Ramos (cell line): ENCODE data around the gene MKNK2.

ENCODE experiments used
- in situ Hi-C: fragments of 300-500 bp; cut with MboI; formaldehyde crosslinking; loops from one replicate; pipeline ENCODE4 v1.14.3; 2022; ENCODE audit warnings: low sequenced_read_pairs; ENCODE audit not compliant: unreplicated experiment

MKNK2 gene

GRCh38 chr19:2047076-2047448 lies 4.0 kb downstream of the MKNK2 start:
- in situ Hi-C loops = no loop called here

DNA sequence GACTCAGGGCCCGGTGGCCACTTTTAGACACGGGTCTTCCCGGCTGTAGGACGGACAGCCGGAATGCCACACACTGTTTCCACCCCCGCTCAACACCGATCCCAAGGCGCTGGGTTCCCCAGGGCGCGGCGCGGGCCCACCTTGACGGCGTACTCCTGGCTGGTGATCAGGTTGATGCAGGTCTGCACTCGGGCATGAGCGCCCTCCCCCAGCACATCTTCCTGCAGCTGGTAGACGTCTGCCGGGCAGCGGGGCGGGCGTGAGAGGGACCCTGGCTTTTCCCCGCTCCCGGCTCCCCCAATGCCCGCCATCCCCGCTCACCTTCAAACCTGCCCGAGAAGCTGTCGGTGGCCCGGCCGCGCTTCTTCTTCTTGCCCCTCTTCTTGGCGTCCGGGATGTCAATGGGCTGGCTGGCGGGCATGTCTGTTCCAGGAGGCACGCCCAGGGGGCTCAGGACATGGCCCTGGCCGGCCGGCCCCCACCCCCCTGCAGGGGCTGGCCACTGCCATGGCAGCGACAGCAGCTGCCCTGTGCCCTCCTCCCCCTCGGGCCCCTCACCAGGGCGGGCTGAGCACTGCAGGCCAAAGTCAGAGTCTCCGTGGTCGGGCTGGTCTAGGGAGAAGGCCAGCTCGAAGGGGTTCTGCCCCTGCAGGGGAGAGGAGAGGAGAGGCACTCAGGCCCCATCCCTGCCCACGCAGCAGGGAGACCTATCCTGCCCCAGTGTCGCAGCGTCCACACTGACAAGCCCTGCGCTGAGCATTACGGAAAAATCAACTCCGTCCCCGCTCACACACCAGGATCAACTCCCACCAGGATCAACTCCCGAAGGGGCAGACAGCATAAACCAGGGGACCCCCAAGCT lies 4.8 kb downstream of the MKNK2 start:
- in situ Hi-C loops = no loop called here

GRCh38 chr19:2045501-2046045 lies 5.5 kb downstream of the MKNK2 start:
- in situ Hi-C loops = no loop called here

GRCh38 chr19:2044709-2045500 lies 6.1 kb downstream of the MKNK2 start:
- in situ Hi-C loops = no loop called here

DNA sequence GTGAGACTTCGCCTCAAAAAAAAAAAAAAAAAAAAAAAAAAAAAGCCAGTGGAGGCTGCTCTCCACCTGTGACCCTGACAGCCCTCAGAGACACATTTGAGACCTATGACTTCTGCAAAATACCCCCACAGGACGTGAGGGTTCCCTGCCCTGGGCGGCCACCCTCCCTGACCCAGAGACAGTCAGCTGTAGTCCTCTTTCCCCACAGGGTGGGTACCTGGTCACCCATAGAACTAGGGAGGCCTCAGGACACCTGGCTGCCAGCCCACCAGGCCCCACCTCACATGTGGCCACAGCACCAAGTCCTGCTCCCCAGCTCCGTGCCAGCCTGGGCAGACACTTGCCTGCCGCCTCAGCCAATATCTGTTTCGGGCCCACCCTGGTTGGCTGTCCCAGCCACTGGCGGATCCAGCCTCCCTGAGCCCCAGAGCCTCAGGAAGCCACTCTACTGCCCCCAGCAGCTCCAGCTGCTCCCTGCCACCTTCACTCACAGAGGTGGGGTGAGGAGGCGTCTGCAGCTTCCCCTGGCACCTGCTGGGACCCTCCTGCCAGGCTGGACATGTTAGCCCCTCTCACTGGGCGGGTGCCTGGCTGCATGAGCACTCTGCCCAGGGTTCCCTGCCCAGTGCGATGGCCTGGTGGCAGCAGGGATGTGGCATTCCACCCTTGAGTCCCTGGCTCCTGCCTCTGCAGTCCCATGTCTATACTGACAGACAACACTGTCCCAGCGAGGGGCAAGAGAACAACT lies 6.9 kb downstream of the MKNK2 start:
- in situ Hi-C loops = no loop called here

DNA sequence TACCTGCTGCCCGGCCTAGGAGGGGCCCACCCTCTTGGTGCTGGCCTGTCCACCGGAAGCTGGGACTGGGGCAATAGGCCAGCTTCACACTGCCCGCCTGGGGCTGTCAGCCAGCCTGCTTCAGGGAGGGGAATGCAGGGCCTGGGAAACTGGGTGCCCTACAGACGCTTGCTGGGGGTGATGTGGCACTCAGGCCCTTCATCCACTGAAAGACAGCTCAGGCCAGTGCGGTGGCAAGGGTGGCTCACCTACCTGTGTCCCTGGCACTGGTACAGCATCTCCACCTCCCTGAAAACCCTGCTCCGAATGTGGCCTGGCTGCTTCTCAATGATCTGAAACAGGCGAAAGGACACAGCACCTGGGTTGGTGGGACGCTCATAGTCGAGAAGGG lies 7.8 kb downstream of the MKNK2 start:
- in situ Hi-C loops = no loop called here

GRCh38 chr19:2042485-2043250 lies 8.4 kb downstream of the MKNK2 start:
- in situ Hi-C loops = no loop called here

GRCh38 chr19:2041683-2042484 lies 9.2 kb downstream of the MKNK2 start:
- in situ Hi-C loops = no loop called here

DNA sequence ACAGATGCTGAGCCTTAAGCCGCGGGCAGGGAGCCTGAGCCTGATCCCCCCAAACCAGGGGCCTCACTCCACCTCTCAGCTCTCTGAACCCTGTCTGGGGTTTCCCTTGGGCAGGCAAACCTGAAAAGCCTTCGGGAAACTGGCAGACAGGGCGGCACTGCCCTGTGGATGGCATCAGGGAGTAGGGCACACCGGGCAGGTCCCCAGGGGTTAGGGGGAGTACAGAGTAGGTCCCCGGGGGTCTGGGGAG lies 9.7 kb downstream of the MKNK2 start:
- in situ Hi-C loops = no loop called here

DNA sequence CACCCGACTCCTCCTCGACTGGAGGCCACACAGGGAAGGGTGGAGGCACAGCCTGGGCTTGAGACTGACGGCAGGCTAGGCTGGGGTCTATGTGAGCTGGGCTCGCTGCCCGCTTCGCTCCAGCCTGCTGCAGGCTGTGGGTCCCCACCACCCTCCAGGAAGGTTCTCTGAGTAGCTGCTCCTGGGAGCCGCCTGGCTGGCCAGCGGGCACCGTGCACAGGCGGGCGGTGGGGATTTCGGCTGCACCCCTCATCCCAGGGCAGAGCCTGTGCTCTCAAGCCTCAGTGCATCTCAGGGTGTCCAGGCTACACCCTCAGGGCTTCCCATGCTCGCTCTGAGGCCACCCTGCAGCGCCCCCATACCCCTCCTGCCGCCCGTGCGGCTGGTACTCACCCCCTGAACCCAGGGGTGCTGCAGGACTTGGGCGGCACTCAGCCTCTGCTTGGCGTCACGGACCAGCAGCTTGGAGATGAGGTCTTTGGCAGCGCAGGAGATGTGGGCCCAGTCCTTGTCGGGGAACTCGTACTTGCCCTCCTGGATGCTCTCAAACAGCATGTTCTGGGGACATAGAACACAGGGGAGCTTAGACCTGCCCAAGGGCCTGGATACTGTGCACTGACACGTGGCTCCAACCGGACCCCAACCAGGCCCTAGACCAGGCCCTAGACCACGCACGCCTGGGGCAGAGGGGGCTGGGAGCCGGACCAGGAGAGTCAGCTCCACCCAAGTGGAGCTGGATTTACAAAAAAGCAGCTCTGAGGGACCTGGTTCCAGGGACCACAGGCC lies 10.2 kb downstream of the MKNK2 start:
- in situ Hi-C loops = no loop called here

- in situ Hi-C loops = no loop called here
Measured at GRCh38 chr19:2039959-2040646, 10.9 kb downstream of the MKNK2 start.

GRCh38 chr19:2039089-2039958 lies 11.7 kb downstream of the MKNK2 start:
- in situ Hi-C loops = no loop called here

DNA sequence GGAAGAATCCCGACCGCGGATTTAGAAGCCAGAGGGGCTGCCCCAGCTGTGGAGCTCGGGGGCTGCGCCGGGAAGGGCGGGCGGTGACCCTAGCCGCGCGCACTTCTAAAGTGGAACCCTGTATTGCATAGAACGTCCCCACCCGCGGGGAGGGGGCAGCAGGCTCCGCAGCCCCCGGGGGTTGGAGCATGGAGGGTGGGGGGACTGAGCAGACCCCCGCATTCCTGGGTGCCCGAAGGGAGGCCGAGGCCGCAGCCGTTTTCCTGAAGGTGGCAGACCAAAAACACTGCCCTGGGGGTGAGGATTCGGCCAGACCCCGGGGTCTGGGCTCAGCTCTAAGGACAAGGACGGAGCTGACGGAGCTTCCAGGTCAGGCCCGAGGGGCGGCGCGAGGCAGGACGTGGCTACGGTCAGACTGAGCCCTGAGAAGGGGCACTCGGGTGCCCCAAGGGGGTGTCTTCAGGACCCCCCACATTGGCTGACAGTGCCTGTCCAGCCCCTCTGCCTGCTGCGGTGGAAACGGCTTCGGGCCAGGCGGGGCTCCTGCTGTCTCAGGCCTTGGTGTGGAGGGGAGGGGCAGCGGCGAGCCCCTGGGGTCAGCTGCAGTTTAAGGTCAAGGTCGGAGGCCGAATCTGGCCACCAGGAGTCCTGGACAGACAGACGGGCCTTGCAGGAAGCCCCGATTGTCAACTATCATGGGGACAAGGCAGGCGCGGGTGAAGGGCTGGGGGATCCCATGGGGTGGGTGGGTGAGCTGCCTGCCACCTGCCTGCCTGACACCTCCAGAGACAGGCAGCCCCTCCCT lies 12.6 kb downstream of the MKNK2 start:
- in situ Hi-C loops = no loop called here

- in situ Hi-C loops = no loop called here
Measured at GRCh38 chr19:2037651-2038255, 13.3 kb downstream of the MKNK2 start.

DNA sequence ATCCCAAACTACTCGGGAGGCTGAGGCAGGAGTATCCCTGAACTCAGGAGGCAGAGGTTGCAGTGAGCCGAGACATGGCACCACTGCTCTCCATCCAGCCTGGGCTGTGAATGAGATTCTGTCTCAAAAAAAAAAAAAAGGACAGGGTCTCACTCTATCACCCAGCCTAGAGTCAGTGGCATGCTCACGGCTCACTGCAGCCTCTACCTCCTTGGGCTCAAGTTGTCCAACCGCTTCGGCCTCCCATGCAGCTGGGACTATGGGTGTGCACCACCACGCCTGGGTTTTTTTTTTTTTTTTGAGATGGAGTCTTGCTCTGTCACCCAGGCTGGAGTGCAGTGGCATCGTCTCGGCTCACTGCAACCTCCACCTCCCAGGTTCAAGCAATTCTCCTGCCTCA lies 14.6 kb downstream of the MKNK2 start:
- in situ Hi-C loops = no loop called here

DNA sequence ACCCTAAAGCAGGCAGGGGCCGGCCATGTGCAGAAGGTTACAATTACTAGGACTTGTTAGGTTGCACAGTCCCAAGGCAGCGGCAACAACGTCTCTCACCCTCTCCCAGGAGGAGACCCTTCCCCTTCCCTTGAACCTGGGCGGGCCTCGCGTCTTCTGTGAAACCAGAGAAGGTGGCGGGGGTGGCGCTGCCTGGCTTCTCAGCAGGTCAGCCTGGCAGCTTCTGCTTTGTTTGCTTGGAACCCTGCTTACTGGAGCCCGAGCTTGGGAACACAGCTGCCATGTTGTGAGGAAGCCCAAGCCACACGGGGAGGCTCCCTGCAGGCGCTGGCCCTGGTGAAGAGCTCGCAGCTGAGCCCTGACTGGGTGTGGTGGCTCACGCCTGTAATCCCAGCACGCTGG lies 15.5 kb downstream of the MKNK2 start:
- in situ Hi-C loops = no loop called here
